Ectodermal cell (in vitro differentiated cells): Measurements from ENCODE around the gene GP1BA. TPM values are rescaled to one million over a fixed set of nuclear protein-coding genes. Genes with fewer than 3 reads are reported as not detected.

Source experiments
- H3K27ac ChIP-seq: 2 replicates; pipeline ENCODE4 v1.7.0; 2013; ENCODE audit warnings: mild to moderate bottlenecking, low read depth, low read length; ENCODE audit not compliant: insufficient read depth, poor library complexity, severe bottlenecking
- H3K27me3 ChIP-seq: 2 replicates; pipeline ENCODE4 v1.7.0; 2013; ENCODE audit warnings: mild to moderate bottlenecking, low read length; ENCODE audit not compliant: insufficient read depth, control insufficient read depth, poor library complexity, severe bottlenecking
- H3K36me3 ChIP-seq: one replicate; pipeline ENCODE4 v1.7.0; 2013; ENCODE audit warnings: low read length; ENCODE audit not compliant: control insufficient read depth, insufficient read depth
- H3K4me1 ChIP-seq: one replicate; pipeline ENCODE4 v1.7.0; 2013; ENCODE audit warnings: low read length; ENCODE audit not compliant: control insufficient read depth, insufficient read depth
- H3K4me3 ChIP-seq: 2 replicates; pipeline ENCODE4 v1.7.0; 2013; ENCODE audit warnings: low read depth, low read length, control low read depth; ENCODE audit not compliant: insufficient read depth
- H3K9me3 ChIP-seq: 2 replicates; pipeline ENCODE4 v1.7.0; 2013; ENCODE audit warnings: mild to moderate bottlenecking, low read length, moderate library complexity; ENCODE audit not compliant: control insufficient read depth
- WGBS, 2 experiments: methylation state at CpG; one replicate each; pipeline ENCODE4 v1.1.7; 2013; ENCODE audit warnings: missing lambda C conversion rate in 2 of 2; 5-methylcytosine and 5-hydroxymethylcytosine counted together
- polyA plus RNA-seq, 4 experiments: library from polyadenylated mRNA; stranded (reverse); fragments of 50-300 nt; gene quantifications; one replicate each; pipeline ENCODE4 v1.2.3, GENCODE V29; 2013

Gene GP1BA
- not detected for polyA plus RNA-seq (2013, experiment 1 of 4)
- polyA plus RNA-seq (2013, experiment 2 of 4): not detected
- not detected for polyA plus RNA-seq (2013, experiment 3 of 4)
- not detected for polyA plus RNA-seq (2013, experiment 4 of 4)

- Histone ChIP-seq H3K27ac (no peak within 1 kb of the TSS), H3K36me3 (no peaks in the 10 kb centered on the region), H3K4me3 (no peak within 1 kb of the TSS), H3K27me3 (no peaks in the 10 kb centered on the region), H3K9me3 (no peaks in the 10 kb centered on the region), H3K4me1 (no peaks in the 10 kb centered on the region)
- 93 to 96% methylated on average over 14 of the region's 14 CpGs for WGBS, 2 experiments
Observed at GRCh38 chr17:4931963-4932362, at the start of gene GP1BA. GP1BA (plus strand) TSS chr17:4932277; CDS start chr17:4932605, 328 bp downstream.

GRCh38 chr17:4884489-4884888 is 47.6 kb upstream of the GP1BA start:
- Histone ChIP-seq H3K36me3 (peaks cover 20% of the 10 kb centered on the region), H3K4me3 (no peak overlapping the region), H3K27ac (no peak overlapping the region), H3K9me3 (no peaks in the 10 kb centered on the region), H3K27me3 (no peaks in the 10 kb centered on the region), H3K4me1 (no peaks in the 10 kb centered on the region)
- 92 to 96% methylated on average over 4 of the region's 4 CpGs for WGBS, 2 experiments

GRCh38 chr17:4886830-4887229 is 45.2 kb upstream of the GP1BA start:
- Histone ChIP-seq H3K4me1 (no peaks in the 10 kb centered on the region), H3K27me3 (no peaks in the 10 kb centered on the region), H3K9me3 (no peaks in the 10 kb centered on the region), H3K36me3 (peaks cover 30% of the 10 kb centered on the region), H3K4me3 (no peak overlapping the region), H3K27ac (no peak overlapping the region)
- WGBS, 2 experiments: 96% methylated on average over 12 of the region's 12 CpGs

- H3K36me3 ChIP-seq: peaks cover 30% of the 10 kb centered on the region
- no peaks in the 10 kb centered on the region for H3K27me3 ChIP-seq
- no peak overlapping the region for H3K27ac ChIP-seq
- 93 to 97% methylated on average over 18 of the region's 18 CpGs for WGBS, 2 experiments
- no peak overlapping the region for H3K4me3 ChIP-seq
- no peaks in the 10 kb centered on the region for H3K4me1 ChIP-seq
- H3K9me3 ChIP-seq: no peaks in the 10 kb centered on the region
Observed at GRCh38 chr17:4887581-4887980, 44.5 kb upstream of the GP1BA start.

- WGBS, 2 experiments: 93 to 94% methylated on average over 42 of the region's 42 CpGs
- H3K4me1 ChIP-seq: no peaks in the 10 kb centered on the region
- peaks cover 32% of the 10 kb centered on the region for H3K36me3 ChIP-seq
Observed at GRCh38 chr17:4891411-4892410, 40.4 kb upstream of the GP1BA start.

GRCh38 chr17:4892499-4893221 is 39.4 kb upstream of the GP1BA start:
- H3K27me3 ChIP-seq: no peaks in the 10 kb centered on the region
- H3K9me3 ChIP-seq: no peaks in the 10 kb centered on the region
- peaks cover 28% of the 10 kb centered on the region for H3K36me3 ChIP-seq
- no peak overlapping the region for H3K27ac ChIP-seq
- H3K4me1 ChIP-seq: no peaks in the 10 kb centered on the region
- 93 to 94% methylated on average over 23 of the region's 23 CpGs for WGBS, 2 experiments
- H3K4me3 ChIP-seq: no peak overlapping the region

More at GRCh38 chr17:4891411-4892410, 40.4 kb upstream of the GP1BA start:
- no peaks in the 10 kb centered on the region for H3K27me3 ChIP-seq
- no peak overlapping the region for H3K27ac ChIP-seq
- no peaks in the 10 kb centered on the region for H3K9me3 ChIP-seq
- H3K4me3 ChIP-seq: no peak overlapping the region

- WGBS, 2 experiments: 91 to 93% methylated on average over 17 to 18 of the region's 18 CpGs
- H3K36me3 ChIP-seq: peaks cover 28% of the 10 kb centered on the region
Observed at GRCh38 chr17:4893272-4893671, 38.8 kb upstream of the GP1BA start.

GRCh38 chr17:4893721-4894560 is 38.1 kb upstream of the GP1BA start:
- H3K4me1 ChIP-seq: no peaks in the 10 kb centered on the region
- 95 to 96% methylated on average over 31 of the region's 31 CpGs for WGBS, 2 experiments
- H3K27ac ChIP-seq: no peak overlapping the region
- H3K36me3 ChIP-seq: peaks cover 28% of the 10 kb centered on the region
- H3K4me3 ChIP-seq: no peak overlapping the region
- no peaks in the 10 kb centered on the region for H3K27me3 ChIP-seq
- H3K9me3 ChIP-seq: no peaks in the 10 kb centered on the region

More at GRCh38 chr17:4893272-4893671, 38.8 kb upstream of the GP1BA start:
- Histone ChIP-seq H3K27ac (no peak overlapping the region), H3K27me3 (no peaks in the 10 kb centered on the region), H3K9me3 (no peaks in the 10 kb centered on the region), H3K4me3 (no peak overlapping the region), H3K4me1 (no peaks in the 10 kb centered on the region)

- no peaks in the 10 kb centered on the region for H3K27me3 ChIP-seq
- no peaks in the 10 kb centered on the region for H3K4me1 ChIP-seq
- H3K4me3 ChIP-seq: no peak overlapping the region
- 96% methylated on average over 13 of the region's 13 CpGs for WGBS, 2 experiments
- peaks cover 28% of the 10 kb centered on the region for H3K36me3 ChIP-seq
- H3K9me3 ChIP-seq: no peaks in the 10 kb centered on the region
- H3K27ac ChIP-seq: no peak overlapping the region
Observed at GRCh38 chr17:4895121-4895520, 37.0 kb upstream of the GP1BA start.
